Transverse colon (tissue), 4 donors: ENCODE data around the gene MRFAP1. TPM values are rescaled to one million over a fixed set of nuclear protein-coding genes. Genes with fewer than 3 reads are reported as not detected.

Experiments
- DNase-seq: peaks from one replicate; pipeline ENCODE4 v3.0.0-alpha.2; 2019
- H3K27ac ChIP-seq, 4 donors: fragments of 200-600 bp; sonication (generic); 2 replicates each; pipeline ENCODE4 v1.5.1; 2016 to 2018; ENCODE audit warnings: inconsistent platforms in 4 of 4
- H3K27me3 ChIP-seq: fragments of 200-600 bp; sonication (generic); 2 replicates; pipeline ENCODE4 v1.5.1; 2017; ENCODE audit warnings: inconsistent platforms
- H3K36me3 ChIP-seq, 4 donors: fragments of 200-600 bp; sonication (generic); 2 replicates each; pipeline ENCODE4 v1.5.1; 2017 to 2019; ENCODE audit warnings: inconsistent platforms in 4 of 4
- H3K4me1 ChIP-seq, 4 donors: fragments of 200-600 bp; sonication (generic); 2 replicates each; pipeline ENCODE4 v1.5.1; 2017 to 2020; ENCODE audit warnings: inconsistent platforms in 4 of 4
- H3K4me3 ChIP-seq, 4 donors: fragments of 200-600 bp; sonication (generic); 1 replicate in 1 of 4; 2 replicates in 3 of 4; pipeline versions ENCODE4 v1.5.1 to v1.6.1; 2017 to 2019; ENCODE audit warnings: inconsistent platforms in 4 of 4
- H3K9me3 ChIP-seq, 2 donors: fragments of 200-600 bp; sonication (generic); 2 replicates each; pipeline ENCODE4 v1.5.1; 2017 to 2019; ENCODE audit warnings: inconsistent platforms in 2 of 2
- CTCF ChIP-seq, 5 experiments: fragments of 200-600 bp in 3 of 5; fragments of 450-650 bp in 2 of 5; sonication (generic) in 3 of 5; IDR thresholded peaks; 1 replicate in 2 of 5; 2 replicates in 3 of 5; pipeline ENCODE4 v1.5.1; 2016 to 2017; ENCODE audit warnings: antibody characterized with exemption in 5 of 5, inconsistent platforms in 3 of 5, mild to moderate bottlenecking in 2 of 5, moderate library complexity in 1 of 5
- EP300 ChIP-seq: sonication (generic); formaldehyde crosslinking; IDR thresholded peaks from one replicate; pipeline ENCODE4 v1.6.1; 2017; ENCODE audit warnings: antibody characterized with exemption, low read depth
- POLR2A ChIP-seq: fragments of 450-650 bp; IDR thresholded peaks from one replicate; pipeline ENCODE4 v1.6.1; 2016; ENCODE audit warnings: antibody characterized with exemption, mild to moderate bottlenecking, moderate library complexity
- POLR2AphosphoS5 ChIP-seq, 3 donors: sonication (generic); formaldehyde crosslinking; IDR thresholded peaks; one replicate each; pipeline ENCODE4 v1.6.1; 2016; ENCODE audit warnings: antibody characterized with exemption in 3 of 3
- WGBS, 2 donors: methylation state at CpG; one replicate each; pipeline ENCODE4 v1.1.5; 2018; ENCODE audit warnings: low coverage in 1 of 2; 5-methylcytosine and 5-hydroxymethylcytosine counted together
- in situ Hi-C, 4 donors: fragments of 200-750 bp; cut with MboI; loops; one replicate each; pipeline versions ENCODE4 v1.15.0 to v1.15.1; 2017; ENCODE audit warnings: low sequenced_read_pairs in 3 of 4, low pct_ligation_motif_present in 1 of 4, low pct_unique_long_range_greater_than_20kb in 1 of 4
- intact Hi-C: fragments of 100-400 bp; cut with DNase I; formaldehyde crosslinking; loops from one replicate; pipeline ENCODE4 v1.15.1; 2023; ENCODE audit warnings: low total_unique reads
- total RNA-seq, 4 donors: library from RNA; depleted of rRNA; stranded (reverse); fragments of >200 nt; gene quantifications; one replicate each; pipeline ENCODE4 v1.1.0, GENCODE V29; 2016

The MRFAP1 gene
- total RNA-seq, 4 donors from 2014 or later: 96.3 to 229 (median 125) TPM

GRCh38 chr4:6660430-6660829 is 19.9 kb downstream of the MRFAP1 start:
- 92 to 94% methylated on average over 3 of the region's 3 CpGs for WGBS, 2 donors
- H3K27me3 ChIP-seq: peaks cover 40% of the 10 kb centered on the region
- no peak overlapping the region for H3K4me3 ChIP-seq
- DNase-seq: no peak
- peaks cover 0 to 20% (median 7%) of the 10 kb centered on the region in 4 donors for H3K4me1 ChIP-seq
- no peak for TF ChIP-seq EP300
- no peak overlapping the region for H3K27ac ChIP-seq
- H3K9me3 ChIP-seq: no peaks in the 10 kb centered on the region
- in situ Hi-C loops (no loop called here), intact Hi-C loops (no loop called here)
- H3K36me3 ChIP-seq: no peaks in the 10 kb centered on the region

- no peak for DNase-seq
- intact Hi-C loops (no loop called here), in situ Hi-C loops (no loop called here)
- 92% methylated on average over 3 of the region's 3 CpGs; no CpG with 5 or more reads in 1 of the 2 donors for WGBS, 2 donors
- Histone ChIP-seq H3K4me1 (peaks cover 0 to 20% (median 7%) of the 10 kb centered on the region in 4 donors), H3K4me3 (no peak overlapping the region), H3K9me3 (no peaks in the 10 kb centered on the region), H3K36me3 (no peaks in the 10 kb centered on the region), H3K27me3 (peaks cover 40% of the 10 kb centered on the region), H3K27ac (no peak overlapping the region)
- TF ChIP-seq CTCF (IDR thresholded peaks at IDR 0.05) (no peak), EP300 (no peak), POLR2A (no peak), POLR2AphosphoS5 (IDR thresholded peaks at IDR 0.05) (no peak)
Measured at GRCh38 chr4:6662591-6662990, 22.1 kb downstream of the MRFAP1 start.

GRCh38 chr4:6663596-6664393 is 23.3 kb downstream of the MRFAP1 start:
- whole genome bisulfite sequencing, 2 donors: 25 to 31% methylated on average over 4 to 40 of the region's 55 CpGs
- Histone ChIP-seq H3K27me3 (peaks cover 32% of the 10 kb centered on the region), H3K9me3 (no peaks in the 10 kb centered on the region), H3K4me3 (peak overlapping the region; percentile 11 to 35 (median 26)), H3K4me1 (peaks cover 0 to 14% (median 6%) of the 10 kb centered on the region in 4 donors), H3K27ac (no peak overlapping the region), H3K36me3 (no peaks in the 10 kb centered on the region)
- no peak for TF ChIP-seq CTCF (IDR thresholded peaks at IDR 0.05)
- TF ChIP-seq POLR2A: no peak
- TF ChIP-seq EP300: no peak
- no peak for TF ChIP-seq POLR2AphosphoS5 (IDR thresholded peaks at IDR 0.05)
- in situ Hi-C loops: no loop called here
- intact Hi-C loops: no loop called here
- no peak for DNase-seq

DNA sequence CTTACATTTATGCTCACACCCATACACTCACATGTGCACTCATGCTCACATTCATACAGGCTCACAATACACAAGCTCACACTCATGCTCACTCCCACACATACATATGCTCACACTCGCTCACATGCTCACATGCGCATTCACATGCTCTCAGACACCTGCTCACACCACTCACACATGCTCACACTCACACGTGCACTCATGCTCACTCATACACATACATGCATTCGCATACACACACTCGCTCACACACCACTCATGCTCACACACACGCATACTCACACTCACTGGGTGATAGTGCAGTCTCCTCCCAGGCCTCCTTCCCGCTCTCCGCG is 24.8 kb downstream of the MRFAP1 start:
- in situ Hi-C loops (no loop called here), intact Hi-C loops (no loop called here)
- H3K27me3 ChIP-seq: peaks cover 19% of the 10 kb centered on the region
- H3K36me3 ChIP-seq: no peaks in the 10 kb centered on the region
- no peak for DNase-seq
- H3K4me1 ChIP-seq: peaks cover 0 to 14% (median 3%) of the 10 kb centered on the region in 4 donors
- WGBS, 2 donors: 95 to 97% methylated on average over 6 to 9 of the region's 9 CpGs
- H3K27ac ChIP-seq: no peak overlapping the region
- H3K9me3 ChIP-seq: no peaks in the 10 kb centered on the region
- TF ChIP-seq POLR2A: no peak
- TF ChIP-seq POLR2AphosphoS5 (IDR thresholded peaks at IDR 0.05): no peak
- TF ChIP-seq EP300: no peak
- no peak for TF ChIP-seq CTCF (IDR thresholded peaks at IDR 0.05)
- H3K4me3 ChIP-seq: no peak overlapping the region
